HG03103 (cell line): ENCODE measurements around the gene HOXC5.
"Not testable (repeated sequence)": the region's sequence is repeated elsewhere in the genome, so short reads cannot be mapped to it uniquely, and the experiment has no call there.

Source experiments
- ATAC-seq: cut with Tn5 transposase; IDR thresholded peaks from one replicate; pipeline ENCODE4 v1.9.1; 2021; ENCODE audit warnings: low read depth; ENCODE audit not compliant: unreplicated experiment

HOXC5 gene

DNA sequence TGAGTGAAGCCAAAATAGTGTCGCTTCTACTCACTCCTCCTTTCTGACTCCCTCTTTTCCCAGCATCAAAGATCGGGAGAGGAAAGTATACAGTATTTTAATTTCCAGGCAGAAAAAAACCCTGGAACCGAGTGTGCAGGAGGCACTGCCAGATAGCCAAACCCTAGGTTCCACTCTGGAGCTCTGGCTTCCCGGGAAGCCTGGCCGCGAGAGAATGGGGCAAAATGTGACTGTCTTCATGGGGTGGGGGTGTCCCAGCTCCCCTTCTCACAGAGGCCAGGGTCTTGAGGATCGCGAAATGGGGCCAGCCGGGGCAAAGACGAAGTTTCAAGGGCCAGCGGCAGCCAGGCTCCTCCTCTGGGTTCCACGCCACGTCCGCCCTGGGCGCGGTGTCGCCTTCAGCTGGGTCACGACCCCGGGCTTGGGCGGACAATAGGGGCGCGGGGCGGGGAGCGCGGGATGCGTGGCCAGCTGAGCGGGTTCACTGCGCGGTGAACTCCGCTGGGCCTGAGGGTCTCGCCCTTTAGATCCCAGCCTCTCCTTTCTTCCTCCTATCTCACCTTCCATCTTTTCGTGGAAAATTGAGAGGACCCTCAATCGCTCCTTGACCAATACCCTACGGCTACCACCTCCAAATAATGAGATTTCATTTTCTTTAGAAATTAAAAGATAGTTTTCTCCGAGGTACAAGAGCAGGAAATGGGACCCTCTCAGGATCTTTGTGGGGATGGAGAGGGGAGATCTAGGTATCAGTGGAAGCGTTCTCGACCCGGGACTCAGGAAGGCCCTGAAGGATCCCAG is 27.5 kb downstream of the HOXC5 start:
- no peak for ATAC-seq

DNA sequence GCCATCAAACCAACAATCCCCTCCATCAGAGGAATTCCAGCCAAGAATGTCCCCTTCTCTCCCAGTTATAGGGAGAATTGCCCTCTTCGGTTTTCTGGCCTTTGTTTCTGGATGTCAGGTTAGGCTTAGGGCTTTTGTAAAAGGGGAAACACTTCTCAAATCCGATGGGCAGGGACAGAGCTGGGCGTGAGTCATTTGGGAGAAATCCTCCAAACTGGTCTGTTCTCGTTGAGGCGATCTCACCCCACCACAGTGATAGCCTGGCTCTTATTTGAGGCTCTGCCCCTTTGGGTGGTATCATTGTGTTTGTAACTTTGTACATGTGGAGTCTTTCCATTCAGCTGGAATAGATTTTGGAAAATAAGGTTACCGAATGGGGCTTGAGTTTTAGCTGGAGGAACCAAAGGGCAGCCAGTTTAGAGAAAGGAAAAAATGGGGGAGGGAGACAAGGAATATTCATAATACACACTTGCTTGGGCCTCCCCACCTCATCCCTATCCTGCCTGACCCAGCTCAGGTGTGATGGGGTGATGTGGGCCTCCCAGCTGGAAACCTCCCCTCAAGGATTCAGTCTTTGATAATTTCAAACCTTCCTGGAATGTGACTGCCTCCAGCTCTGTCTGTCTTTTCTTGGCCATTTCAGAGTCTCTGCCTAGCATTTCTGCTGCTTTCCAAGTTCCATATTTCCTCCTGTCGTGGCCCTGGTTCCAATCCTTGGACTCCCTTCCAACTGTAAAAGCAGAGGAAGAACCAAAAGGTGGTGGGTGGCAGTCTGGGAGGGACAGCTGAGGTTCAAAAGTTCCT is 28.3 kb downstream of the HOXC5 start:
- ATAC-seq: no peak

- no peak for ATAC-seq
Observed at GRCh38 chr12:54065677-54066076, 32.8 kb downstream of the HOXC5 start.

GRCh38 chr12:54066408-54066807 is 33.6 kb downstream of the HOXC5 start:
- no peak for ATAC-seq

- no peak for ATAC-seq
Observed at GRCh38 chr12:54068418-54069070, 35.7 kb downstream of the HOXC5 start.

- ATAC-seq: no peak
Observed at GRCh38 chr12:54071942-54072341, 39.1 kb downstream of the HOXC5 start.

DNA sequence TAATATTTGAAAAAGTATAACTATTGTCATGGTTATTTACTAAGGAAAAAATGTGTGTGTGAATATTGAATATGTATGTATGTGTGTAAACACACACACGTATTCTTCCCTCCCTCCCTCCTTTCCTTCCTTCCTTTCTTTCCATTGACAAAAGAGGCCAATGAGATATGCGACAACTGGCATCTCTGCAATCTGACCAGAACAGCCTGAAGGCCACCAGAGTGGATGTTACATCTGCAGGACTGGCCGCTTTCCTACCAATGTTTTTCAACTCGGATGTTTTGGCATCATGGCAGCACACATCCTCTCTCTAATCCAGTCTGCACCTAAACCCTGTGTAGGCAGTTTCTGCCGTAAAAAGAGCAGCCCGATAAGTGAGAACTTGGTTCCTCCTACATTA is 41.5 kb downstream of the HOXC5 start:
- no peak for ATAC-seq

DNA sequence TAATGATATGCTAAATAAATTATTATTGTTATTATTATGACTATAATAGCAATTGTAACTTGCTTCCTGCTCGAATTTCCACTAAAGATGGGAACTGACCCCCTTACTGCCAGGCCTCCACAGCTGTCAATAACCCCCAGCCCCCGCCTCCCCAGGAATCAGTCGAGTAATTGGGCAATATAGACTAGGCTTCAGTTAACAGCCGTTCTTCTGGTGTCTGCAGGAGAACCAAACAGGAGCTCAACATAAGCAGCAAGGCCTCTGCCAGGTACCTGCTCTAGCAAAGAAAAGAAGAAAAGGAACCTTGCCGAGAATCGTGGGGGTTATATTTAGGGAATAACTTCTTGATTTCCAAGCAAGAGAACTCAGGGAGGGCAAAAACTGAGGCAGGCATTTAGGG is 42.6 kb downstream of the HOXC5 start:
- no peak for ATAC-seq

DNA sequence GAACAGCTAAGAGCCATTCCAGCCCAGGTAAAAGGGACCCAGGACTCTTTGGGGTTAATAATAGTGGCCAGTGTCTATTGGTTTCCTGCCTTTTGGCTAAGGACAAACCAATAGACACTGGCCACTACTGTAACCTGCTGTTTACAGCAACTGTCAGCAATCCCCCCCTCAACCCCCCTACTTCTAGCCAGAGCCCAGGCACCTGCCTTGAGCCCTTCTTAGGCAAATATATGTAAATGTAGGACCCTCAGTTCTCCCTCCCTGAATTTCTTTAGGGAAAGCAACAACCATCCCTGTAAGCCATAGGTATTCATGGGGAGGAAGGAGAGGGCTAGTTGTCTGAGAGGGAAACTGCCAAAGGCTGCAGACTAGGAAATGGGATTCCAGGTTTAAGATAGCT is 43.1 kb downstream of the HOXC5 start:
- no peak for ATAC-seq

DNA sequence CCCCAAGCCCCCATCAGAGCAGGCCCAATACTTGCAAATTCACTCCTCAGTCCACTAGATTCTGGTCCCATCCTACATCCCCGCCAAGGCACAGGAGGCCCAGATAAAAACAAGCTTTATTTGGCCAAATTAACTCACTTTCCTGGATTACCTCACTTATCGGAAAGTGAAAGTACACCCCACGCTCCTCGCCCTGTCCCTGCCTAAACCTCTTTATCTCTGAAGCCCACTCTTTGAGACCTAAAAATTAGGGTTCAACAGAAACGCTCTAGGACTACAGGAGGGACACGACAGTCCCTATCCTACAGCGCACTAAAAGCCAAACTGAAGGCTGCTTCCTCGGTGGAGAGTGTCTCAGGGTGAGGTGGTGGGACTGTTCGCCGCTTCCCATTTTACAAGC is 45.0 kb downstream of the HOXC5 start:
- ATAC-seq: not testable (repeated sequence)

GRCh38 chr12:54079115-54079514 is 46.3 kb downstream of the HOXC5 start:
- ATAC-seq: not testable (repeated sequence)

- ATAC-seq: not testable (repeated sequence)
Observed at GRCh38 chr12:54080008-54080924, 47.4 kb downstream of the HOXC5 start.

DNA sequence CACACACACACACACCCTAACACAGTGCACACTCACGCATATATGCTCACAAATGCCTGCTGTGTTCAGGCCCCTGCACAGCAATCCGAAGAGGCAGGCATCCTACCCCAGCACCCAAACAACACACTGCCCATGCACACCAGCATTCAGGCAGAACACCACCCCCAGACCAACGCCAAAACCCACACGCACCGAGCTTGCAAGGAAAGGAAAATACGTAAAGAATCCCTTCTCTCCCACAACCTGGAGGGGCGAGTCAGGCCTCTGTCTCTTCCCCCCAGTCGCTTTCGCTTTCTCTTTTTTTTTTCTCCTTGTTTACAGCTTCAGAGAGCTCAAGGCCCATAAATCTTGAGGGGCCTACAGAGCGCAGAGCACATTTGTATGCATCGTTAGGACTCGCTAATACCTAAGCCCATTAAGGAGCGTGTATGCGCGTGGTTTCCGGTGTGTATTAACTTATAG is 48.2 kb downstream of the HOXC5 start:
- ATAC-seq: not testable (repeated sequence)

- not testable (repeated sequence) for ATAC-seq
Observed at GRCh38 chr12:54081581-54082396, 48.9 kb downstream of the HOXC5 start.

DNA sequence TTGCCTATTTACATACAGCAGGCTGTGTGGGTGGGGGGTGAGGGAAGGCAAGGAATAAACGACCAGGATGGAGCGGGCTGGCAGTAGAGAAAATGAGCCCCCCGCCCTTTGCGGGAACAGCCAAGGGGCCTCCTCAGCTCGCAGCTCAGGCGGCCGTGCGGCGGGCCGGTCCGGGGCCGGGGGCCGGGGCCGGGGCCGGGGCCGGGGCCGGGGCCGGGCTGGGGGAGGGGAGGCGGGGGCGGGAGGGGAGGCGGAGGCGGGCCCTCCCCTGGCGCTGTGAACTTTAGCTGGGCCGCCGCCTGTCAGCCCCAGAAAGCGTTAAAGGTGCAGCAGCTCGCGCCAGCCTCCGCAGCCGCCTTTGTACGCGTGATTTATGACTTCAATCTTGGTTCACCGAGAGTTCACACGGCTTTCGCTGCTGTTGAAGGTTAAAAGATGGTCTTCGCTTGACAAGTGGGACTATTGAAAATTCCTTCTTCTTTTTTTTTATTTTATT is 49.6 kb downstream of the HOXC5 start:
- no peak for ATAC-seq
